ENCODE data around the gene ARHGEF5.

GRCh38 chr7:144386741-144387140, 31.5 kb downstream of the ARHGEF5 start:
- TF ChIP-seq, protein P1, sequence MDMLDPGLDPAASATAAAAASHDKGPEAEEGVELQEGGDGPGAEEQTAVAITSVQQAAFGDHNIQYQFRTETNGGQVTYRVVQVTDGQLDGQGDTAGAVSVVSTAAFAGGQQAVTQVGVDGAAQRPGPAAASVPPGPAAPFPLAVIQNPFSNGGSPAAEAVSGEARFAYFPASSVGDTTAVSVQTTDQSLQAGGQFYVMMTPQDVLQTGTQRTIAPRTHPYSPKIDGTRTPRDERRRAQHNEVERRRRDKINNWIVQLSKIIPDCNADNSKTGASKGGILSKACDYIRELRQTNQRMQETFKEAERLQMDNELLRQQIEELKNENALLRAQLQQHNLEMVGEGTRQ (IDR thresholded peaks at IDR 0.05; ENCODE audit: low read depth, low read length), result no peak
- TF ChIP-seq, protein P1 (CRISPR knock-in tag; IDR thresholded peaks at IDR 0.05; ENCODE audit: borderline replicate concordance), result no peak
- TF ChIP-seq FOXA1 (IDR thresholded peaks at IDR 0.05) (no peak), FOXA1 (CRISPR knock-in tag; IDR thresholded peaks at IDR 0.05) (no peak), TAF1 (CRISPR knock-in tag; IDR thresholded peaks at IDR 0.05) (no peak)
- TF ChIP-seq, protein P2, sequence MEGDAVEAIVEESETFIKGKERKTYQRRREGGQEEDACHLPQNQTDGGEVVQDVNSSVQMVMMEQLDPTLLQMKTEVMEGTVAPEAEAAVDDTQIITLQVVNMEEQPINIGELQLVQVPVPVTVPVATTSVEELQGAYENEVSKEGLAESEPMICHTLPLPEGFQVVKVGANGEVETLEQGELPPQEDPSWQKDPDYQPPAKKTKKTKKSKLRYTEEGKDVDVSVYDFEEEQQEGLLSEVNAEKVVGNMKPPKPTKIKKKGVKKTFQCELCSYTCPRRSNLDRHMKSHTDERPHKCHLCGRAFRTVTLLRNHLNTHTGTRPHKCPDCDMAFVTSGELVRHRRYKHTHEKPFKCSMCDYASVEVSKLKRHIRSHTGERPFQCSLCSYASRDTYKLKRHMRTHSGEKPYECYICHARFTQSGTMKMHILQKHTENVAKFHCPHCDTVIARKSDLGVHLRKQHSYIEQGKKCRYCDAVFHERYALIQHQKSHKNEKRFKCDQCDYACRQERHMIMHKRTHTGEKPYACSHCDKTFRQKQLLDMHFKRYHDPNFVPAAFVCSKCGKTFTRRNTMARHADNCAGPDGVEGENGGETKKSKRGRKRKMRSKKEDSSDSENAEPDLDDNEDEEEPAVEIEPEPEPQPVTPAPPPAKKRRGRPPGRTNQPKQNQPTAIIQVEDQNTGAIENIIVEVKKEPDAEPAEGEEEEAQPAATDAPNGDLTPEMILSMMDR (CRISPR knock-in tag; IDR thresholded peaks at IDR 0.05), result no peak
